ENCODE results near the gene ARHGAP26. TPM values are rescaled to one million over a fixed set of nuclear protein-coding genes. Genes with fewer than 3 reads are reported as not detected.

Gene ARHGAP26
- total RNA-seq, 1 donor from 2014 or later = 17.1 TPM

- no peaks in the 10 kb centered on the region for H3K27me3 ChIP-seq (ENCODE audit: control insufficient read depth, insufficient read depth, low read length)
- no peak for TF ChIP-seq CTCF (IDR thresholded peaks at IDR 0.05; ENCODE audit: insufficient read depth, low read length, severe bottlenecking)
- H3K36me3 ChIP-seq (ENCODE audit: control insufficient read depth, insufficient read depth, low read length) = peaks cover 1% of the 10 kb centered on the region
- H3K4me3 ChIP-seq (ENCODE audit: low read depth, low read length) = no peak overlapping the region
- no peak for DNase-seq (ENCODE audit: low read depth)
- FAIRE-seq = no peak
Measured at GRCh38 chr5:143052967-143053682, 282.9 kb downstream of the ARHGAP26 start.

- H3K36me3 ChIP-seq (ENCODE audit: control insufficient read depth, insufficient read depth, low read length) = peaks cover 1% of the 10 kb centered on the region
- DNase-seq (ENCODE audit: low read depth) = no peak
- no peak for TF ChIP-seq CTCF (IDR thresholded peaks at IDR 0.05; ENCODE audit: insufficient read depth, low read length, severe bottlenecking)
- FAIRE-seq = no peak
- H3K4me3 ChIP-seq (ENCODE audit: low read depth, low read length) = no peak overlapping the region
- no peaks in the 10 kb centered on the region for H3K27me3 ChIP-seq (ENCODE audit: control insufficient read depth, insufficient read depth, low read length)
Measured at GRCh38 chr5:143053780-143054179, 283.6 kb downstream of the ARHGAP26 start.

- DNase-seq (ENCODE audit: low read depth) = peak; percentile 49
- Histone ChIP-seq H3K27me3 (ENCODE audit: control insufficient read depth, insufficient read depth, low read length) (no peaks in the 10 kb centered on the region), H3K36me3 (ENCODE audit: control insufficient read depth, insufficient read depth, low read length) (peaks cover 1% of the 10 kb centered on the region), H3K4me3 (ENCODE audit: low read depth, low read length) (no peak overlapping the region)
- no peak for FAIRE-seq
- TF ChIP-seq CTCF (IDR thresholded peaks at IDR 0.05; ENCODE audit: insufficient read depth, low read length, severe bottlenecking) = no peak
Measured at GRCh38 chr5:143054480-143054941, 284.3 kb downstream of the ARHGAP26 start.

- DNase-seq (ENCODE audit: low read depth) = peak; percentile 71
- Histone ChIP-seq H3K27me3 (ENCODE audit: control insufficient read depth, insufficient read depth, low read length) (no peaks in the 10 kb centered on the region), H3K4me3 (ENCODE audit: low read depth, low read length) (no peak overlapping the region), H3K36me3 (ENCODE audit: control insufficient read depth, insufficient read depth, low read length) (peaks cover 1% of the 10 kb centered on the region)
- no peak for FAIRE-seq
- TF ChIP-seq CTCF (IDR thresholded peaks at IDR 0.05; ENCODE audit: insufficient read depth, low read length, severe bottlenecking) = no peak
Measured at GRCh38 chr5:143055596-143056338, 285.6 kb downstream of the ARHGAP26 start.

GRCh38 chr5:143056339-143056704, 286.1 kb downstream of the ARHGAP26 start:
- H3K36me3 ChIP-seq (ENCODE audit: control insufficient read depth, insufficient read depth, low read length) = peaks cover 1% of the 10 kb centered on the region
- no peak overlapping the region for H3K4me3 ChIP-seq (ENCODE audit: low read depth, low read length)
- DNase-seq (ENCODE audit: low read depth) (no peak), FAIRE-seq (no peak)
- no peaks in the 10 kb centered on the region for H3K27me3 ChIP-seq (ENCODE audit: control insufficient read depth, insufficient read depth, low read length)
- no peak for TF ChIP-seq CTCF (IDR thresholded peaks at IDR 0.05; ENCODE audit: insufficient read depth, low read length, severe bottlenecking)

All from bronchial epithelial cell (primary cell).